Liver (tissue), 9 donors: ENCODE data around the gene SRGAP1. TPM values are rescaled to one million over a fixed set of nuclear protein-coding genes. Genes with fewer than 3 reads are reported as not detected.

Experiments
- DNase-seq: peaks from one replicate; pipeline ENCODE4 v3.0.0-alpha.2; 2017; ENCODE audit warnings: low spot score
- H3K27ac ChIP-seq, 2 donors: one replicate each; pipeline ENCODE4 v1.7.0; 2013; ENCODE audit warnings: inconsistent platforms in 2 of 2, low read length in 2 of 2, control low read depth in 1 of 2, low read depth in 1 of 2, mild to moderate bottlenecking in 1 of 2
- H3K27me3 ChIP-seq, 4 donors: one replicate each; pipeline versions ENCODE4 v1.6.1 to v1.7.0; 2013; ENCODE audit warnings: low read length in 3 of 4, inconsistent platforms in 1 of 4, mild to moderate bottlenecking in 1 of 4, moderate library complexity in 1 of 4; ENCODE audit not compliant: control insufficient read depth in 4 of 4, insufficient read depth in 4 of 4
- H3K36me3 ChIP-seq, 4 donors: one replicate each; pipeline versions ENCODE4 v1.6.1 to v1.7.0; 2013; ENCODE audit warnings: low read length in 3 of 4, mild to moderate bottlenecking in 3 of 4, low read depth in 1 of 4, moderate library complexity in 1 of 4; ENCODE audit not compliant: control insufficient read depth in 4 of 4, insufficient read depth in 3 of 4
- H3K4me1 ChIP-seq, 4 donors: one replicate each; pipeline versions ENCODE4 v1.6.1 to v1.7.0; 2013; ENCODE audit warnings: low read length in 3 of 4, mild to moderate bottlenecking in 3 of 4, moderate library complexity in 1 of 4; ENCODE audit not compliant: control insufficient read depth in 4 of 4, insufficient read depth in 4 of 4
- H3K4me3 ChIP-seq, 3 donors: one replicate each; pipeline versions ENCODE4 v1.6.1 to v1.7.0; 2013; ENCODE audit warnings: low read length in 3 of 3, control low read depth in 1 of 3, low read depth in 1 of 3, mild to moderate bottlenecking in 1 of 3
- H3K9ac ChIP-seq, 2 donors: one replicate each; pipeline ENCODE4 v1.7.0; 2013; ENCODE audit warnings: low read length in 2 of 2, mild to moderate bottlenecking in 2 of 2, moderate library complexity in 2 of 2, control low read depth in 1 of 2, low read depth in 1 of 2
- H3K9me3 ChIP-seq, 4 donors: one replicate each; pipeline versions ENCODE4 v1.6.1 to v1.7.0; 2013; ENCODE audit warnings: low read length in 3 of 4; ENCODE audit not compliant: control insufficient read depth in 4 of 4
- EGR1 ChIP-seq, 2 donors: IDR thresholded peaks; 2 replicates each; pipeline ENCODE4 v1.6.1; 2016 to 2018; ENCODE audit warnings: antibody characterized with exemption in 2 of 2, low read depth in 2 of 2
- FOXA1 ChIP-seq: IDR thresholded peaks from 2 replicates; pipeline ENCODE4 v1.6.1; 2016; ENCODE audit warnings: antibody characterized with exemption
- FOXA2 ChIP-seq: IDR thresholded peaks from 2 replicates; pipeline ENCODE4 v1.6.1; 2016; ENCODE audit warnings: antibody characterized with exemption
- GABPA ChIP-seq, 2 donors: IDR thresholded peaks in 1 of 2; conservative IDR thresholded peaks in 1 of 2; 2 replicates each; pipeline ENCODE4 v1.6.1; 2016; ENCODE audit warnings: antibody characterized with exemption in 2 of 2, mild to moderate bottlenecking in 1 of 2, moderate library complexity in 1 of 2
- HNF4A ChIP-seq, 2 donors: conservative IDR thresholded peaks; 2 replicates each; pipeline ENCODE4 v1.6.1; 2016; ENCODE audit warnings: antibody characterized with exemption in 2 of 2, mild to moderate bottlenecking in 2 of 2
- HNF4G ChIP-seq: IDR thresholded peaks from 2 replicates; pipeline ENCODE4 v1.6.1; 2016; ENCODE audit warnings: antibody characterized with exemption
- JUND ChIP-seq, 2 donors: IDR thresholded peaks; 2 replicates each; pipeline ENCODE4 v1.6.1; 2016; ENCODE audit warnings: antibody characterized with exemption in 2 of 2
- NR2F2 ChIP-seq: IDR thresholded peaks from 2 replicates; pipeline ENCODE4 v1.6.1; 2016; ENCODE audit warnings: antibody characterized with exemption
- RAD21 ChIP-seq, 2 donors: IDR thresholded peaks; 2 replicates each; pipeline ENCODE4 v1.6.1; 2016; ENCODE audit warnings: antibody characterized with exemption in 2 of 2, mild to moderate bottlenecking in 2 of 2
- RXRA ChIP-seq, 2 donors: IDR thresholded peaks; 2 replicates each; pipeline ENCODE4 v1.6.1; 2017 to 2018; ENCODE audit warnings: antibody characterized with exemption in 2 of 2, mild to moderate bottlenecking in 1 of 2
- SP1 ChIP-seq: IDR thresholded peaks from 2 replicates; pipeline ENCODE4 v1.6.1; 2018; ENCODE audit warnings: antibody characterized with exemption, mild to moderate bottlenecking
- TAF1 ChIP-seq: conservative IDR thresholded peaks from 2 replicates; pipeline ENCODE4 v1.6.1; 2016; ENCODE audit warnings: antibody characterized with exemption, mild to moderate bottlenecking
- YY1 ChIP-seq: IDR thresholded peaks from 2 replicates; pipeline ENCODE4 v1.6.1; 2016; ENCODE audit warnings: antibody characterized with exemption, mild to moderate bottlenecking
- WGBS: extraction: QIAGEN DNeasy Blood & Tissue Kit; methylation state at CpG from one replicate; pipeline ENCODE4 v1.1.7; 2013; 5-methylcytosine and 5-hydroxymethylcytosine counted together
- polyA plus RNA-seq, 2 donors: library from polyadenylated mRNA; stranded (reverse) in 1 of 2; unstranded in 1 of 2; fragments of 200-250 nt in 1 of 2; fragments of >200 nt in 1 of 2; fragmentation: Nextera tagmentation in 1 of 2; extraction: Ambion mirVana in 1 of 2; gene quantifications; one replicate each; pipeline versions ENCODE4 v1.2.1 to v1.2.3, GENCODE V29; 2013 to 2015
- total RNA-seq, 2 donors: library from RNA; depleted of rRNA; stranded (reverse); fragments of >200 nt; gene quantifications; one replicate each; pipeline ENCODE4 v1.2.3, GENCODE V29; 2014
- TF ChIP-seq, protein P1 (sequence below): fragments of 150-350 bp; IDR thresholded peaks from 2 replicates; pipeline ENCODE4 v1.5.1; 2017; ENCODE audit warnings: improper control_type of control experiment, low read depth, low read length; ENCODE audit not compliant: missing input control
- TF ChIP-seq, protein P2 (sequence below): IDR thresholded peaks from 2 replicates; pipeline ENCODE4 v1.6.1; 2016; ENCODE audit warnings: antibody characterized with exemption
- TF ChIP-seq, protein P3 (sequence below): IDR thresholded peaks from 2 replicates; pipeline ENCODE4 v1.6.1; 2016; ENCODE audit warnings: antibody characterized with exemption
- TF ChIP-seq, protein P4 (sequence below): IDR thresholded peaks from 2 replicates; pipeline ENCODE4 v1.6.1; 2016; ENCODE audit warnings: antibody characterized with exemption, mild to moderate bottlenecking
- donor health status: healthy.
- donor health status: healthy.
- donor health status: healthy.
- donor health status: healthy.
- donor health status: healthy.

The SRGAP1 gene
- total and polyA plus RNA-seq, 4 donors: 0.28 to 1.3 (median 0.85) TPM

DNA sequence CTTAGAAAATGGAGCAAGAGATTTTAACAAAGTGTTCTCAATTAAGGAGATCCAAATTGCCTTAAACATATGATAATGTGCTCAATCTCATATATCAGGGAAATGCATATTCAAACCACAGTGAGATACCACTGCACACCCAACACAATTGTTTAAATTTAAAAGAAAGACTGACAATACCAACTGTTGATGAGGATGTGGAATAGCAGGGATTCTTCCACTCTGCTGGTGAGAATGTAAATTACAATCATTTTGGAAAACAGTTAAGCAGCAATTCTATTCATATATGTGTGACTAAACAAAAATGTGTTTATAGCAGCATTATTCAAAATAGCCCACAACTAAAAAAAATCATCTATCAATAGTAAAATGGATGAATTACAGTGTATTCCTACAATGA, 233.4 kb downstream of the SRGAP1 start:
- no peaks in the 10 kb centered on the region for H3K9me3 ChIP-seq
- H3K9ac ChIP-seq: no peak overlapping the region
- no peaks in the 10 kb centered on the region for H3K27me3 ChIP-seq
- no peak for TF ChIP-seq FOXA2
- no peak for TF ChIP-seq GABPA (IDR thresholded peaks at IDR 0.05 in 1 of 2, conservative IDR thresholded peaks at IDR 0.05 in 1 of 2)
- TF ChIP-seq, protein P1, sequence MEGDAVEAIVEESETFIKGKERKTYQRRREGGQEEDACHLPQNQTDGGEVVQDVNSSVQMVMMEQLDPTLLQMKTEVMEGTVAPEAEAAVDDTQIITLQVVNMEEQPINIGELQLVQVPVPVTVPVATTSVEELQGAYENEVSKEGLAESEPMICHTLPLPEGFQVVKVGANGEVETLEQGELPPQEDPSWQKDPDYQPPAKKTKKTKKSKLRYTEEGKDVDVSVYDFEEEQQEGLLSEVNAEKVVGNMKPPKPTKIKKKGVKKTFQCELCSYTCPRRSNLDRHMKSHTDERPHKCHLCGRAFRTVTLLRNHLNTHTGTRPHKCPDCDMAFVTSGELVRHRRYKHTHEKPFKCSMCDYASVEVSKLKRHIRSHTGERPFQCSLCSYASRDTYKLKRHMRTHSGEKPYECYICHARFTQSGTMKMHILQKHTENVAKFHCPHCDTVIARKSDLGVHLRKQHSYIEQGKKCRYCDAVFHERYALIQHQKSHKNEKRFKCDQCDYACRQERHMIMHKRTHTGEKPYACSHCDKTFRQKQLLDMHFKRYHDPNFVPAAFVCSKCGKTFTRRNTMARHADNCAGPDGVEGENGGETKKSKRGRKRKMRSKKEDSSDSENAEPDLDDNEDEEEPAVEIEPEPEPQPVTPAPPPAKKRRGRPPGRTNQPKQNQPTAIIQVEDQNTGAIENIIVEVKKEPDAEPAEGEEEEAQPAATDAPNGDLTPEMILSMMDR: peak; percentile 9
- TF ChIP-seq EGR1 (IDR thresholded peaks at IDR 0.05; ENCODE audit: low read depth in 2 of 2): no peak
- DNase-seq: no peak
- peaks cover 0 to 3% (median 1%) of the 10 kb centered on the region in 4 donors for H3K4me1 ChIP-seq
- H3K36me3 ChIP-seq: no peaks in the 10 kb centered on the region
- H3K27ac ChIP-seq: no peak overlapping the region
- H3K4me3 ChIP-seq: no peak overlapping the region

DNA sequence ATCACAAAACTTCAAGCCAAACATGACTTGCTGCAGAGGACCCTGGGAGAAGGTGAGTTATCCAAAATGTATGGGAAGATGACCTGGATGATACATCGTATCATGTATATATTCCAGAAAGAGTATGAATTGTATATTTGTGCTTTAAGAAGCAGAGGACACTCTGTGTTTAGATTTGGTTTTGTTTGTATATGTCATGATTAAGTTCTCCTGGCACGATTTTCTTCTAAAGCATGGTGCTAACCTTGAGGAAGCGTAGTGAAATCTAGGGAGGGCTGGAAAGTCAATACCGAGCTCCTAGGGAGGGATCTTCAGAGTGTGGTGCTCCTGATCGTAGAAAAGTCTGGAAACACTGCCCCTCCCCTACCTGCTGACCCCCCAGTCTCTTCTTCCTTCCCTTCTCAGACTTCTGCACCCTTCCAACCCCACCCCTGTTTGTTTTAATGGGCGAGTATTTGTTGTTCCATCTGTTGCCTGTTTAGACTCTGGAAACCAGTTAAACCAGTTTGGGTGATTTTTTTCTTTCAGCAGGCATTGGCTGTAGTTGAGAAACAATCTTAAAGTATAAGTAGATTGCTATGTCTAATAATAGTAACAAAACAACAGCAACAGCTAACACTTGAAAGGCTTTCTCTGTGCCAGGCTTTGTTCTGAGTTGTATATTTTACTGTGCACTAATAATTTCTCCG, 236.0 kb downstream of the SRGAP1 start:
- Histone ChIP-seq H3K36me3 (no peaks in the 10 kb centered on the region), H3K27ac (no peak overlapping the region), H3K27me3 (no peaks in the 10 kb centered on the region), H3K9me3 (no peaks in the 10 kb centered on the region), H3K4me1 (peaks cover 0 to 6% (median 2%) of the 10 kb centered on the region in 4 donors), H3K9ac (no peak overlapping the region), H3K4me3 (no peak overlapping the region)
- TF ChIP-seq SP1 (no peak), EGR1 (IDR thresholded peaks at IDR 0.05; ENCODE audit: low read depth in 2 of 2) (no peak)
- DNase-seq: no peak
- WGBS: 69% methylated on average over 7 of the region's 7 CpGs

DNA sequence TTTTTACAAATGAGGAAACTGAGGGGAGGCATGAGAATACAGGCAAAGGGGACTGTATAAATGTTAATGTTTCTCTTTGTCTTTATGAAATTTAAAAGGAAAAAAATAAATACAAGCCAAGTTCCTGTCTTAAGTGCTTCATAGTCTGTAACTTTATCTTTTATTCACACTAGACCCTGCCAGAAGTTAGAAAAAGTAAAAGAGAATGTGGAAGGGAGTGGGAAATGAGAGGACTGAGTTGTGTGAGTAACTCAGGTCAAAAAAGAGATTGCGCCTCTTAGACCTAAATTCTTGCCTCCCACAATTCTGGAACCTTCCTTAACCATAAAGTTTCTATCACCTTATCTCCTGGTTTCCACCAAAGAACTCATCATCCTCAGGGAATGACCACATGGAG, 236.5 kb downstream of the SRGAP1 start:
- TF ChIP-seq, protein P1: no peak
- no peak for TF ChIP-seq NR2F2
- TF ChIP-seq FOXA1: no peak
- no peak for TF ChIP-seq TAF1
- no peak for TF ChIP-seq JUND (IDR thresholded peaks at IDR 0.05)
- TF ChIP-seq, protein P2, sequence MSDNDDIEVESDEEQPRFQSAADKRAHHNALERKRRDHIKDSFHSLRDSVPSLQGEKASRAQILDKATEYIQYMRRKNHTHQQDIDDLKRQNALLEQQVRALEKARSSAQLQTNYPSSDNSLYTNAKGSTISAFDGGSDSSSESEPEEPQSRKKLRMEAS: no peak
- no peak for TF ChIP-seq RXRA (IDR thresholded peaks at IDR 0.05)
- TF ChIP-seq, protein P3, sequence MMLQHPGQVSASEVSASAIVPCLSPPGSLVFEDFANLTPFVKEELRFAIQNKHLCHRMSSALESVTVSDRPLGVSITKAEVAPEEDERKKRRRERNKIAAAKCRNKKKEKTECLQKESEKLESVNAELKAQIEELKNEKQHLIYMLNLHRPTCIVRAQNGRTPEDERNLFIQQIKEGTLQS: no peak
- TF ChIP-seq YY1: no peak
- no peak for TF ChIP-seq GABPA (IDR thresholded peaks at IDR 0.05 in 1 of 2, conservative IDR thresholded peaks at IDR 0.05 in 1 of 2)
- TF ChIP-seq EGR1 (IDR thresholded peaks at IDR 0.05; ENCODE audit: low read depth in 2 of 2): no peak
- TF ChIP-seq FOXA2: no peak
- TF ChIP-seq RAD21 (IDR thresholded peaks at IDR 0.05): no peak
- no peak for TF ChIP-seq HNF4G
- TF ChIP-seq SP1: no peak
- TF ChIP-seq, protein P4, sequence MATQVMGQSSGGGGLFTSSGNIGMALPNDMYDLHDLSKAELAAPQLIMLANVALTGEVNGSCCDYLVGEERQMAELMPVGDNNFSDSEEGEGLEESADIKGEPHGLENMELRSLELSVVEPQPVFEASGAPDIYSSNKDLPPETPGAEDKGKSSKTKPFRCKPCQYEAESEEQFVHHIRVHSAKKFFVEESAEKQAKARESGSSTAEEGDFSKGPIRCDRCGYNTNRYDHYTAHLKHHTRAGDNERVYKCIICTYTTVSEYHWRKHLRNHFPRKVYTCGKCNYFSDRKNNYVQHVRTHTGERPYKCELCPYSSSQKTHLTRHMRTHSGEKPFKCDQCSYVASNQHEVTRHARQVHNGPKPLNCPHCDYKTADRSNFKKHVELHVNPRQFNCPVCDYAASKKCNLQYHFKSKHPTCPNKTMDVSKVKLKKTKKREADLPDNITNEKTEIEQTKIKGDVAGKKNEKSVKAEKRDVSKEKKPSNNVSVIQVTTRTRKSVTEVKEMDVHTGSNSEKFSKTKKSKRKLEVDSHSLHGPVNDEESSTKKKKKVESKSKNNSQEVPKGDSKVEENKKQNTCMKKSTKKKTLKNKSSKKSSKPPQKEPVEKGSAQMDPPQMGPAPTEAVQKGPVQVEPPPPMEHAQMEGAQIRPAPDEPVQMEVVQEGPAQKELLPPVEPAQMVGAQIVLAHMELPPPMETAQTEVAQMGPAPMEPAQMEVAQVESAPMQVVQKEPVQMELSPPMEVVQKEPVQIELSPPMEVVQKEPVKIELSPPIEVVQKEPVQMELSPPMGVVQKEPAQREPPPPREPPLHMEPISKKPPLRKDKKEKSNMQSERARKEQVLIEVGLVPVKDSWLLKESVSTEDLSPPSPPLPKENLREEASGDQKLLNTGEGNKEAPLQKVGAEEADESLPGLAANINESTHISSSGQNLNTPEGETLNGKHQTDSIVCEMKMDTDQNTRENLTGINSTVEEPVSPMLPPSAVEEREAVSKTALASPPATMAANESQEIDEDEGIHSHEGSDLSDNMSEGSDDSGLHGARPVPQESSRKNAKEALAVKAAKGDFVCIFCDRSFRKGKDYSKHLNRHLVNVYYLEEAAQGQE: no peak
- TF ChIP-seq HNF4A (conservative IDR thresholded peaks at IDR 0.05): no peak
- WGBS: 97% methylated on average over 1 of the region's 1 CpG
- Histone ChIP-seq H3K27me3 (no peaks in the 10 kb centered on the region), H3K4me3 (no peak overlapping the region), H3K9me3 (no peaks in the 10 kb centered on the region), H3K36me3 (no peaks in the 10 kb centered on the region), H3K9ac (no peak overlapping the region), H3K27ac (no peak overlapping the region), H3K4me1 (peaks cover 0 to 6% (median 2%) of the 10 kb centered on the region in 4 donors)
- DNase-seq: no peak
